ENCODE results near the gene NCOA3.

The NCOA3 gene

GRCh38 chr20:47669489-47669888 lies 167.8 kb downstream of the NCOA3 start:
- no peak for DNase-seq

- no peak for DNase-seq
These were observed 168.5 kb downstream of the NCOA3 start for GRCh38 chr20:47669927-47670890.

- no peak for DNase-seq
These were observed 169.2 kb downstream of the NCOA3 start for GRCh38 chr20:47670913-47671312.

GRCh38 chr20:47672166-47672565 lies 170.5 kb downstream of the NCOA3 start:
- DNase-seq: no peak

- DNase-seq: no peak
These were observed 171.4 kb downstream of the NCOA3 start for GRCh38 chr20:47672886-47673670.

GRCh38 chr20:47673671-47673955 lies 171.9 kb downstream of the NCOA3 start:
- DNase-seq: peak; percentile 1

- no peak for DNase-seq
These were observed 172.5 kb downstream of the NCOA3 start for GRCh38 chr20:47674145-47674544.

GRCh38 chr20:47674686-47675085 lies 173.0 kb downstream of the NCOA3 start:
- DNase-seq: peak; percentile 1

GRCh38 chr20:47675190-47676142 lies 173.8 kb downstream of the NCOA3 start:
- DNase-seq: no peak

- no peak for DNase-seq
These were observed 174.6 kb downstream of the NCOA3 start for GRCh38 chr20:47676219-47676721.

GRCh38 chr20:47676912-47677634 lies 175.4 kb downstream of the NCOA3 start:
- no peak for DNase-seq

- peak; percentile 65 for DNase-seq
These were observed 176.2 kb downstream of the NCOA3 start for GRCh38 chr20:47677635-47678453.

GRCh38 chr20:47678536-47678935 lies 176.8 kb downstream of the NCOA3 start:
- DNase-seq: no peak

- no peak for DNase-seq
These were observed 177.8 kb downstream of the NCOA3 start for GRCh38 chr20:47679462-47679861.

- no peak for DNase-seq
These were observed 179.3 kb downstream of the NCOA3 start for GRCh38 chr20:47680804-47681529.

GRCh38 chr20:47682028-47682783 lies 180.5 kb downstream of the NCOA3 start:
- DNase-seq: no peak

- no peak for DNase-seq
These were observed 181.2 kb downstream of the NCOA3 start for GRCh38 chr20:47682916-47683315.

- DNase-seq: no peak
These were observed 182.8 kb downstream of the NCOA3 start for GRCh38 chr20:47684306-47685080.

GRCh38 chr20:47686545-47686944 lies 184.9 kb downstream of the NCOA3 start:
- no peak for DNase-seq

All from activated naive CD4-positive, alpha-beta T cell treated with Interleukin-2 at 50 U/mL for 16 hours (primary cell).